Activated CD8-positive, alpha-beta memory T cell treated with anti-CD3 and anti-CD28 coated beads for 4 hours (primary cell): Measurements from ENCODE around the gene ADAMTS3.

ENCODE experiments used
- DNase-seq, 2 donors: peaks; one replicate each; pipeline ENCODE4 v3.0.0-alpha.2; 2020; ENCODE audit warnings: low read depth in 2 of 2

ADAMTS3 gene

DNA sequence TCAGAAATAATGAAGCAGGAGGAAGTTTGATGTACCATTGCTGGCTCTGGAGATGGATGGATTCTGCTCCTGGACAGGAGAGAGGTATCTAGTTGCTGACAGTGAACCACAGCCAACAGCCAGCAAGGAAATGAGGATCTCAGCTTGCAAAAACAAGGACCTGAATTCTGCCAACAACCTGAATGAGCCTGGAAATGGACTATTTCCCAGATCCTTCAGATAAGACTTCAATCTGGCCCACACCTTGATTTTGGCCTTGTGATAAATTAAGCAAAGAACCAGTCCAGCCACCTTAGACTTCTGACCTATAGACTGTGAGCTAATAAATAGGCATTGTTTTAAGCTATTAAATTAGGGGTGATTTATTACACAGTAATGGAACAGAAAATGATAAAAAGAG lies 220.3 kb downstream of the ADAMTS3 start:
- no peak for DNase-seq

DNA sequence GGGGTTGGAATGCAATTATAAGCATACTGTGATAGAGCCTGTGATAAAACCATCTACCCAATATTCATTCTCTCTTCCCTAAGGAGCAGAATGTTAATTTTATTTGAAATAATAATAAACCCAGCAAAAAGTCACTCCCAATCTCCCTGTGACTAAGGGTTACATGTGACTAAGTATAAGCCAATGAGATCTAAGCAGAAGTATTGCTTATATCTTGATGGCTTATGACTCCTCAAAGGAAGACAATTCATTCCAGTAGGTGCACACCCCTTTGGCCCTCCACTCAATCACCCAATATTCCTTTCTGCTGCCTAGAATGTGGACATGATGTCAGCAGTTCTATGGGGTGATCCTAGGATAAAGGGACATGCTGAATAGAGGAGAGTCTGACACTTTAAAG lies 224.6 kb downstream of the ADAMTS3 start:
- DNase-seq: no peak

DNA sequence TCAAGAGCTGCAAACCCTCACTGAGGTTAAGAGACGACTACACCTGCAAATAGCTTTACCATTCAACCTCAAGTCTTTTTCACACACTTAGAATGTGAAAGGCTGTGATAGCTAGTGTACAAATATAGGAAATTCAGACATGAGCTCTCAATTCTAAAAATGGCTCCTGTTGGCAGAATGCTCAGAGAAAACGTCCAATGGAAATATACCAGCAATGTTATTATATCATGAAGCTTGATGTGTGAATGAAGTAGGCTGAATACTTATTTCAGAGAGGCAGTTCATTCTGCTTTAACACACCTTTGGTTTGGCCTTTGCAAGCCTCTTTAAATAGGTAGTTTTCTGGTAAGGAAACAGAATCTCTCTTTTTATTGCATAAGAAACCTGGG lies 227.6 kb downstream of the ADAMTS3 start:
- DNase-seq: no peak

DNA sequence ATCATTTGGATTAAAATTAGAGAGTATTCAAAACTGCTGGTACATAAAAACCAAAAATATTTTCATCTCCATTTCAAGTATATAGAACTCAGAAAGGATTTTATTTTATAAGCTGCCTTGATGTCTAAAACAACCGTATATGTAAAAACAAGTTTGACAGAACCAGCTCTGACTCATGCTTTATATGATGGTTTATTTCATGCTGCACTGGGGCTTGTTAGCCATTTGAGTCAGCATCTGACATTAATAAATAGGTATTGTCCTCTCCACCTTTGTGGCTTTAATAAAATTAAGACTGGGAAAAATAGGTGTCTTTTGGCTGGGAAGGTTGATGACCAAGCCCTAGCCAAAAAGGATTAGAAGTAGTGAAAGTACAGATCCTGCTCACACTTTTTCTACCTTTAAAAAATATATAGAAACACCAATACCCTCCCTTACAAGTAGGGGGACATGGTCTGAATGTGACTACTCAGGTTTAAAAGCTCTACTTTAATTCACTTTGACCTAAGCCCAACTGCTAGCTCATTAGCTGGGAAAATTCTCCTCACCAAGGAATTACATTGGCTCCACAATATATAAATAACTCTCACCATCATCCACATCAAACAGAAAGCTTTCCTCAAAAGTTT lies 228.1 kb downstream of the ADAMTS3 start:
- DNase-seq: no peak

DNA sequence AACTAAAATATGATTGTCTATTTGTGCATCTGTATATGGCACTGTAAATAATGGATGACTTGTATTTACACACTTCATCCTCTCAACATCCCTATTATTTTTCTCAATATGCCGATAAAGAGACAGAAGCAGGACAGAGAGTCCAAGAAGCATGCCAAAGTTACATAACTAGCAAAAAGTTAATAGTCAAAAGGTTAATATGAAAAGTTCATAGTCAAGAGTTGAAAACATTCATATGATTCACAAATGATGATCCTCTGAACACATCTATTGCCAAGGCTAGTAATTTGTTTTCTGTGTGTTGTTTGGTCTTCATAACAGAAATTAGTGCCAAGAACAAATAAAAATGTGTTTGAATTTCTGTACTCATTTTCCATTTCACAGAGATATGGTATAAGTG lies 231.0 kb downstream of the ADAMTS3 start:
- DNase-seq: no peak

DNA sequence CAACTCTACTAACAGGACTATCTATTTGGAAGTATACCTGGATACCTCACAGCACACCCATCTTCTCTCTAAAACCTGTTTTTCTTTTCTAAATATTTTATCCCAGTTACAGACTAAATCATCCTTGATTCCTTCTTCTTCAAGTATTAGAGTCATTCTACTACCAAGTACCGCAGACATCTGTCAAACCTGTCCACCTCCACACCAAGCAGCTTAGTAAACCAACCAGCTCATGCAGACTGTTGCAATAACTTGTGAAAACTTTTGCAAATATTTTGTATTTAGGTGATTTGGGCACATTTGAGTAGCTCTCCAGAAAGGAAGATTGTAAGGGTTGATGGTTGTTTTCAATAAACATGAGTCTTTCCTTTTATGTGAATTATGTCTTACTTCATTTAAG lies 238.6 kb downstream of the ADAMTS3 start:
- no peak for DNase-seq

DNA sequence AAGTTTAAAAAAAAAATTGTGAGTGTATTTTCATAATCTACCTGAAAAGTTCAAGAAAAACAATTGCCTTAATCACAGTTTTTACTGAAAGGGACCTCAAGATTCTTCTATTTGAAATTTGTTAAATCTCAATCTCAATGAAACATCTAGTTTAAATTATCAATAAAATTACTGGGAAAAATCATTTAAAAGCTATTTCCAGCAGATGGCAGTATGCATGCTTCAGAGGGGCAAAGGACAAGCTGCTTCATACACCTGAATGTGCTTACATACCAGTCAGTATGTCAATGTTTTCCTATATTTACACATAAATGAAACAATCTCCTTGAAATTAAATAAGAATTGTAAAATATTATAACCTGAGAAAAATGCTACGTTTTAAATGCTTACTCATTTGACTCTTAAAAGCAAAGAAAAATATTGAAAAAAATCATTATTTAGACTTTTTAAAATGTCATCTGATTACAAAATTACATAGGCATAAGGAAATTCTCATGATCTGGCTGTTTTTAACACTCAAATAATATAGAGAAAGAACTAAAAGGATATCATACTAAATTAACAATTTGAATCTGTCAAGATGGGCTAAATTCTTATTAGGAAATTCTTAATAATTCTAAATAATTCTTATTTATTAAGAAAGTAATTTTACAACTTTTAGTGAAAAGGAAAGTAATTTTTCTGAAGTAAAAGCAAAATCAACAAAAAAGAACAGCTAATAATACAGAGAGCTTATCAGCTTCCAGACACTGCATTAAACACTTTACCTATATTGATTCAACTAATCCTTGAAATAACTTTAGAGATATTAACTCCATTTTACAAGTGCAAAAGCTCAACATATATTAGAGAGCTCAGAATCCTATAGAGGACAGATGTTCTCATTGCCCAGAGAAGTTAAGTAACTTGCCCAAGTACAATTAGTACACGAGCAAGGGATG lies 242.1 kb downstream of the ADAMTS3 start:
- no peak for DNase-seq

DNA sequence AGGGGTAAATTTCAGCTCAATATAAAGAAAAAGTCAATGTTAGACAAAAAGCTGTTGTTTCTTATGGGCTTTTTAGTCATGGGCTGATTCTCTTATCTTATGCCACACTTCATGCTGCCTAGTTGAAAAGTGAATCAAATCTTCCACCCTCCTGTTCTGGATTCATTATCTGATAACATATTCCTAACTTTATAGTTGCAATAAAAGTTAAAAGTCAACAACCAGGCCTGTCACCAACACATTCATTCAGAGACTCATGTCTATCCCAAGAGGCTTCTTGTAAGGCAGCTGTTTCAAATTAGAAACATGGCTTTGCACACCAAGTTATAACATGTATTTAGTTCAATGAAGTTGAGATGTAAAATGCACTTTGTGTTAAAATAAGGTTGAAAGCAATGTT lies 243.8 kb downstream of the ADAMTS3 start:
- no peak for DNase-seq

DNA sequence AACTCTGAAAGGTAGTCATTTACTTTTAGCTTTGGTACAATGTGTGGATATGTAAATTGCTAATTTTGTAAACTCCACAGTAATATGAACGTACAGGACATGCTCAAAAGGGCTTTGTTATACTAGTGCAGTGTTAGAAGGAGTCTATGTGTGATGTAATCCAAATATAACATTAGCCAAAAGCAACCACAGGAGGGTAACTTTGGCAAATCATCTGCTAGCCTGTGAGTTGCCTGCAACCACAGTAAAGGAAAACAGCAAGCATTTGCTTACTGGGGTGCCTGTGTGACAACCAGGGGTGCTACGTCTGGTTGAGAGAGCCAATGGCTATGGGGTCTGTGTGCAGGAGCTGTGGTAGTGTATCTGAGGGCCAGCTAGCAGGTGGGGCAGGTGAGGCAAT lies 245.8 kb downstream of the ADAMTS3 start:
- no peak for DNase-seq

DNA sequence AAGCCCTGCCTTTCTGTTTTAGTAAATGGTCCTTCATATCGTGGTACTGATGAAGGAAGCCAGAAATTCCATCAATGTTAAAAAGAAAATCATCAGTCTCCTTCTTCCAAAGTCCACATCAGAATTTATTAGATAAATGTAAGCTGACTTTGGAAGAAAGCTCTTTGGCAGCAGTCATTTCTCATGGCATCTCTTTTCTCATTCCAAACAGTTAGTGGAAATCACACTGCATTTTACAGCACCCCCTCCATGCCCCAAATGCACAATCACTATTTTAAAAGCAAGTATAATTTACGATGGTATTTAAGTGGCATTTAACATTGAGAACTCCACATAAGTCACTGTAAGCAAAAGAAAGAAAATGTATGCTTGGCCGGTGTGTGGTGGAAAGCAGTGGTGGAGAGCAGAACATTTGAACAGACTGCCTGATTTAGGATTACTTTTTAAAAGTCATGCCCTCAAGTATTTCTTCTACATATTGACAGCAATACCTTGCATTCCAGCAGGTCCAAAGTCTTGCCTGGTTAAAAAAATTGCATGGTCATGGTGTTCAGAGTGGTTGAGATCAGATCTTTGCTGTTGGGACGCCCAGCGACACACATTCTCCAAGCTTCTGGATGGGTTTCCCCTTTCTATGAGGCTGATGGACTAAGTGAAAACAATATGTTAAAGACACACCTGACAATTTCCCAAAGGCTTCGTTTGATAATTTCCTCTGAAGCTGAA lies 248.6 kb downstream of the ADAMTS3 start:
- DNase-seq: no peak

DNA sequence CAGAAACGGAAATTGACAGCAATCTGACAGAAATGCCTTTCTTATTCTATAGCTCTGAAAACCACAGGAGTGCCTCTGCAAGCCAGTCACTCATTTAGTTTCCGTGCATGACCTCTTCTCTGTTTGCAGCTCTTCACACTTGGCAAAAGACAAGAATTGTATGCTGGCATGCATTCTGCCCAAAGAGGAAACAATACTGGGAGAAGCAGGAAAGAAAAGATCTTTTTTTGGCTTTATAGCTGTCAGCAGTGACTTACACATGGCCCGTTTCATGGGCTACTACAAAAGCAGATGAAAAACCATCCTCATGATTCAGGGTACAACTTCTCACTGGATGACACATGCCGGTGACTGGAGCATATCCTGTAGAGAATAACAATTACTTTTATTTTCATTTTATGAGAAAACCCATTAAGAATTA lies 249.4 kb downstream of the ADAMTS3 start:
- no peak for DNase-seq

DNA sequence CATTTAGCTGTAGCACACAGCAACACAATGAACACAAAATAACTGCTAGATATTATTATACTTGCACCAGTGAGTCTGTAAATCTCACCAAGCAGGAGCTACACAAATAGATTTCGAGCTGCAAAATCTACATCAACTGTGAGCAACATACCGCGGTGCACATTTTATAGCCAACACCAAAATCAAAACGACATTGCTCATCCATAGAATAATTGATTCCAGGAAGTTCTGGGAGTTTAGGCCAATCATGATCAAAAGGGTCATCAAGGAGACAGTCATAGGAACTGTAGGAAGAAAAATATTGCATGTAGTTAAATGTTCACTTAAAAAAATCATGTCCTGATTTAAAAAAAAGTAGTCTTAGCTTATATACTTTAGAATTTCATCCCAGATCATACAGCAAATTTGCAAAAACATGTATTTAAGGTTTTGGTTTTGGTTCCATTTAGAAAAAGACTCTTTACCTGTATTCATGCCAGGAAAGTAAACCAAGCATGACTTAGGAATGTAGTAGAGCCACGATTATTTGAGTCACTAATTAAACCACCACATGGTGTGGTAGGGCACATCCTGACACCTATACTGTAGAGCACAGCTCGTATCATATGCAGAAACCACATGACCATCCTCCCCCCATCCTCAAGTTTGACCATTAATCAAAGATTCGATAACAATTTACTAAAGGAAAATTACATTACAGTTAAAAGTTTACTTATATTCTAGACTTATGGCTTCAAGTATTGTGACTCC lies 250.4 kb downstream of the ADAMTS3 start:
- DNase-seq: no peak

DNA sequence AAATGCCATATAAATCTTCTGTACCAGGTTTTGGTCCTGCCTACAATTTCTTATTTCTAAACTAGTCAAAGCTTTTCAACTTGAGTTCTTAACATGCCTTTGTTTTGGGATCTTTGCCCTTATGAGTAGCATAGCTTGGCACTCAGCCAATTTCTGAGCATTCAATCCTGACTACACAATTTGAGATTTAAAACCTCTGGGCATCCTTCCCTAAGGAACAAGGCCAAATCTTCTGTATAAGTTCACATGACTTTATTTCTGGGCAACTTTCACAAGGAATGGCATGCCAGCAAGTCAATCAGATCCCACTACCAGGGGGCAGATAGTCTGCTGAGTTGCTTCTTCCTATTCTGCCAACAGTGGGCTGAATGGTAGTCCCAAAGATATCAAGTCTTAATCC lies 254.2 kb downstream of the ADAMTS3 start:
- no peak for DNase-seq

DNA sequence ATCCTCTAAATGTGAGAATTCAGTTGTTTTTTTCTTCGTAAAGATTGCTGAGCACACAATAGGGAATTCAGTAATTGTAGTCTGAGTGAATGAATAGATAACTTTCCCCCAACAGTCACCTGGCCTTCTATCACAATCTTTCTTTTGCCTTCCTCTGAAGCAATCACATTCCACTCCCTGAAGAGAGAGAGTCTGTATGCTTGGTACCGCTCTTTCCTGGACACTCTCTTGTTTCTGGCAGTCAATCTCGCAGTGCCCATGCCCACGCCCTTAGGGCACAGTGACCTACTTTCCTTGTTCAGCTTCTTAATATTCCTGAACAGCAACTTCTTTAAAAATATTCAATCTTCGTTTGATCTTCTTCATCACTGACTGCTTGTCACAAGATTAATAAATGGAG lies 255.9 kb downstream of the ADAMTS3 start:
- DNase-seq: no peak

DNA sequence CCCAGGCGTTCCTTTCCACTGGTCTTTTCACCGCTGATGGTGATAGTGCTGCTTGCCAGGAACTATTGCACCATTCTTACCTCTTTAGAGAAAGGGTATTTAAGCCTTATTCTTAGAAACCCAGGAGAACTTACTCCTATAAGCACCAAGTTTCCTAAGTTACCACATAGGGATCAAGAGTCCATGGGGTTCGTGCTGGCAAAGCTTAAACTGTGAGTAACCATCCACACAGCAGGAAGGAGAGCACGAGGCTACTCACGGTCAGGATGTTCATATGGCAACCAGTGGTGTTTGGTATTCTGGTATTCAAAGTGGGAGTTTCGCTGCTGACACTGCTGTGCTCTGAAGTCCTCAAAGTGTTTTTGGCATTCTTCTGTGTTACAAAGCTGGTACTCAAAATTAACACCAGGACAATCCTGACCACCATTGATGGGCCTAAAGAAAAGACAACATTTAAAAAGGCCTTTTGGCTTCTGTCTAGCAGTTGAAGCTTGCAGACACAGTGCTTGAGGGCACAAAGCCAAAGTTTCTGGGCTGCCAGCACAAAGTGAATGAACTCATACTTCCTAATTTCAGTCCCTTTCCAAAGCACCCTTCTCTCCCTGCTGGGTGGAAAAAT lies 256.9 kb downstream of the ADAMTS3 start:
- no peak for DNase-seq

DNA sequence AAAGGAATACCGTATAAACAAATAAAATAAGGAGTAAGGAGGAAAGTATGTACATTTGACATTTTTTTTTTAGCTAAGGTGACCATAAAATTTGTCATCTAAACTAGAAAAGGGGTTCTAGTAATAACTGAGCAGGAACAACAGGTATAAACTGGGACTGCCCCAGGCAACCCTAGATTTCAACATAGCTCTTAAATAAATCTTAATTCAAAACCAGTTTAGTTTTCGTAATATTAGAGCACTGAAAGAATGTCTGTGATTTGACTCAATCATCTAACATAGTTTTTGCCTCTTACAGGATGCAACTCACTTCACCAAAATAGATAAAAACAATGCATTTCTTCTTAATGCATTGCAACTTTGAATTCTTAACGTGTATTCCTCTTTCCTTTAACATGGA lies 257.7 kb downstream of the ADAMTS3 start:
- no peak for DNase-seq

DNA sequence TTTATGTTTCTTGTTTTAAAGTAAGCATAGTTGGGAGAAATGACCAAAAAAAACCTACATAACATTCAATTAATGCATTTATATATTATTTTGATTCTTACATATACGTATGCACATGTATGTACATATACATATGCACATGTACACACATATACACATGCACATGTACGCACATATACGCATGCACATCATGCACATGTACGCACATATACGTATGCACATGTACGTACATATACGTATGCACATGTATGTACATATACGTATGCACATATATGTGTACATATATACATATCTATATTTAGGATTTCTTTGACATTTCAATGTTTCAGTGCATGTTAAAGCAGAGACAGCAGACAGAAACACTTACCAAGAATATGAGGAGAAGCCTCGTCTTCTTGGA lies 263.4 kb downstream of the ADAMTS3 start:
- DNase-seq: no peak

DNA sequence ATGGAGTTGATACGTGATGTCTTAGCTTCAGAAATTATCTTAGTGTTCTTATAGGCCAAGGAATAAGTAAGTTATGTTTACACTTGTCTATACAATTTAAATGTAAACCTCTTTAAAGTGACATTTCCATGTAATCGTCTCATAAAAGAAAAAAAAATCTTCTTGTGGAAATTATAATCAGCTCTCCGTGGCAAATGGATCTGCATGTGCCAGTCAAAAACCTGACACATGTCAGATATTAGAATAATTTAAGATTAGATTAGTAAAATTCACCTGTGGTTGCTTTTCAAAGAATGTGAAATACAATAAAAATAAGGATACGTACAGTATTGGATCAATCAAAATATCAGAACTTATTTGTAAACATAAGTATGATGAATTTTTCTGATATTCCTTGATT lies 263.9 kb downstream of the ADAMTS3 start:
- DNase-seq: no peak

DNA sequence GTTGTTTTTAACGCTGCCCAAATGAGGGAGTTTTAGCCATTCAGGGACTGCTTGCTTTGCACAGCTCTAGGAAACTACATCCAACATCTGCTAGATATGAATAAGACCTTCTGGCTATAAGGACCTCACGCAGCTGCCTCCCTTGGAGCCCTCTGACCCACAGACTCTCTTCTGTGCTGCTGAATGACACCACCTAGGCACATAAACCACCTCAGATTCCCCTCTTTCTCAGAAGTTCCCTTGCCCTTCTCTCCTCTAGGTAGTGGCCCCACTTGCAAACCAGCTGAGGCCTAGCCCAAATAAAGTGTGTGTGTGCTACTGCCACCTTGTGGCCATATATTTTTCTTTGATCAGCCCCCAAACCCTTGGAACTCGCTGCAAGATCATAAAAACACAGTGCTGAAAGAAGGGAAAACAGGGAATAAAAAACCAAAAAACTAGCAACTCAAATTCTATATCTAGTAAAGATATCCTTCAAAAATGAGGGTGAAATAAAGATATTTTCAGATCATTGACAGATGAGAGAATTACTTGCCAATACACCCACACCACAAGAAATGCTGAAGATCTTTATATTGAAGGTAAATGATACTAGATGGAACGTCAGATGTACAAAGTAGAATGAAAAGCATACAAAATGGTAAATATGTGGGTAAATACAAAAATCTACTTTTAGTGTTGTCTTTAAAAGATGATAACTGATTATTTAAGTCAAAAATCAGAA lies 265.9 kb downstream of the ADAMTS3 start:
- DNase-seq: peak; percentile 6 to 8

DNA sequence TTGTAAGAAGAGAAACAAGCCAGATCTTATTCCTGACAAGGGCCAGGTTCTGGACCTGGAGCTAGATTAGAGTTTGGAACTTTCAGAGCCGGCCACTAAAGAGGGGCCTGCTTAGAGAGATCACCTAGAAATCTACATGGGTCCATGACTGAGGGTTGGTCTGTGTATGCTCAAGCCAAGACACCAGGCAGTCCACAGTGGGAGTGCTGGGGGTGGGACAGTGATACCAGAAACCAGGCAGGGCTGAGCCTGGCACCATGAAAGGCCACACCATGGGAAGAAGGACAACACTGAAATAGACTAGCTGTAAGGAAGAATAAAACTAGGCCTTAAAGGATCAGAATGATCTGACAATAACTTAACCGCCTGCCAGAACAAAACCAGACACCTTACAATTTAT lies 267.3 kb downstream of the ADAMTS3 start:
- DNase-seq: no peak

DNA sequence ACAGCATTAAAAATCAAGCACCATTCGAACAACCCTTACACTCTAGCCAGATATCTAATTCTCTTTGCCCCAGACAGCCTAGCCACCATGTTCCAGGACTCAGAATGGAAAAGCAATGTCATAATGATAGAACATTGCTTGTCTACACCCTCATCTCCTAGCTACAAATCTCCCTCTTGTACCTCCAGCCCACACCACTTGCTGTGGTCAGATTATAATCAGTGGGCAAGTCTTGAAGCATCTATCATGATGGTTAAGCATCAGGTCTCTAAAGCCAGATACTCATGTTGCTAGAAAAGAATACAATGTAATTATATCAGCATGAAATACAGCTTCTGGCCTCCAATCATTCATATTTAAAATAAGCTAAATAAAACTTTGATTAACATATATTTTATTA lies 268.9 kb downstream of the ADAMTS3 start:
- DNase-seq: no peak
